ENCODE measurements around the gene SPTSSA. TPM values are rescaled to one million over a fixed set of nuclear protein-coding genes. Genes with fewer than 3 reads are reported as not detected.

The SPTSSA gene
- total RNA-seq, 1 donor from 2014 or later, result 10.4 TPM

GRCh38 chr14:34465069-34465859 lies 3.2 kb upstream of the SPTSSA start:
- no peak overlapping the region for H3K4me3 Mint-ChIP-seq
- TF ChIP-seq CTCF (IDR thresholded peaks at IDR 0.05; ENCODE audit: unreplicated experiment), result no peak
- H3K27me3 Mint-ChIP-seq (ENCODE audit: low read depth), result peaks cover 3% of the 10 kb centered on the region
- DNase-seq (ENCODE audit: low spot score in 2 of 2, unreplicated experiment in 2 of 2), result no peak
- H3K36me3 Mint-ChIP-seq, result no peaks in the 10 kb centered on the region
- no peak overlapping the region for H3K27ac Mint-ChIP-seq
- H3K9me3 Mint-ChIP-seq, result no peaks in the 10 kb centered on the region
- H3K4me1 Mint-ChIP-seq, result peaks cover 14% of the 10 kb centered on the region

DNA sequence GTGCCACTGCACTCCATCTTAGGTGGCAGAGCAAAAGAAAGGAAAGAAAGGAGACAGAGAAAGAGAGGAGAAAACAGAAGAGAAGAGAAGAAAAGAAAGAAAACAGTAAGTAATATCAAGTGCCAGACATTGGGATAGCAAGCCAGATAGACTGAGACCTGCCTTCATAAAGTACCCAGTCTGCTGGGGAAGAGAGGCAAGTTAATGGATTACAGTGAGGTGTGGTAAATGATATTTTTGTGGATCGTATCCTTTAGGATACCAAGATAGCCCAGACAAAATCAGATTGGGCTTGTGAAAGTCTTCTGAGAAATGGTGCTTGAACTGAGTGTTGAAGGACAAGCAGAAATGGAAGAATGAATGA lies 1.5 kb upstream of the SPTSSA start:
- DNase-seq (ENCODE audit: low spot score in 2 of 2, unreplicated experiment in 2 of 2), result no peak
- Mint-ChIP-seq H3K27me3 (ENCODE audit: low read depth) (peaks cover 3% of the 10 kb centered on the region), H3K4me1 (peaks cover 18% of the 10 kb centered on the region), H3K4me3 (no peak overlapping the region), H3K27ac (no peak overlapping the region), H3K9me3 (no peaks in the 10 kb centered on the region), H3K36me3 (no peaks in the 10 kb centered on the region)
- TF ChIP-seq CTCF (IDR thresholded peaks at IDR 0.05; ENCODE audit: unreplicated experiment), result no peak

DNA sequence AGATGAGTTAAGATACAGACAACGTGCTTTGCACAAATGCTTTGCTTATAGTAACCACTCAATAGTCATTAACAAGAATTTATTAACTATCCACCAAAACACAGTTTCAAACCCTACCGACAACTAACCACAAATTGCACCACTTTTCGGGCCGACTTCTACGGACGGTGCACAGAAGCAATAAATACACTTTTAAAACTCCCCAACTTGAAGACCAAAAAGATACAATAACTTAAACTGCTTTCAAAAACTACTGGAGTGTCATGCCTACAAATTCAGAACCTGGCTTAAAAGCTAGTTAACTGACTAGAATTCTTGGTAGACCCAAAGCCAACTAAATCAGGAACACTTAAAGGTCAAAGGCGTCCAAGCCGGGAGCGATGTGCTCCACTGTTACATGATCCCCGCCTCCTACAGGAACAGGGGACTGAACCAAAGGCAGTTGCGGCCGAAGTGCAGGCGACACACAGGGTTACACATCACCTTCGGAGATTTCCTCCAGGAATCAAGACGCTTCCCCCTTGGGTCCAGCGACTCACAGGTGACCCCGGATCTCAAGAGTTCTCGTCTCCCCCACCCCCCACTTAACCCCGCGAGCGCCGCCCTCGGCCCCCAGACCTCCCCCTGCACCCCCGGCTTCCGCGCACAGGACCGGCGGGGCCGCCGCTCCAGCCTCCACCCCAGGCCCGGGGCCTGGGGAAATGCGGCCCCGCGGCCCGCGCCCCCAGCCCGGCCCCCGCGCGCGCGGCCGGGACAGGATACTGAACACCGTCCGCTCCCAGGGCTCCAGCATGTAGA lies 507 bp downstream of the SPTSSA start:
- no peaks in the 10 kb centered on the region for H3K9me3 Mint-ChIP-seq
- TF ChIP-seq CTCF (IDR thresholded peaks at IDR 0.05; ENCODE audit: unreplicated experiment), result no peak
- DNase-seq (ENCODE audit: low spot score in 2 of 2, unreplicated experiment in 2 of 2), result peak in 1 of 2 experiments; percentile 51
- H3K4me1 Mint-ChIP-seq, result peaks cover 18% of the 10 kb centered on the region
- H3K27ac Mint-ChIP-seq, result peak overlapping the region; percentile 90
- H3K27me3 Mint-ChIP-seq (ENCODE audit: low read depth), result no peaks in the 10 kb centered on the region
- H3K4me3 Mint-ChIP-seq, result peak overlapping the region; percentile 78
- peaks cover 3% of the 10 kb centered on the region for H3K36me3 Mint-ChIP-seq

GRCh38 chr14:34460841-34461240 lies 1.2 kb downstream of the SPTSSA start:
- H3K4me1 Mint-ChIP-seq, result peaks cover 18% of the 10 kb centered on the region
- H3K27me3 Mint-ChIP-seq (ENCODE audit: low read depth), result no peaks in the 10 kb centered on the region
- H3K4me3 Mint-ChIP-seq, result peak overlapping the region; percentile 73
- DNase-seq (ENCODE audit: low spot score in 2 of 2, unreplicated experiment in 2 of 2), result no peak
- H3K9me3 Mint-ChIP-seq, result no peaks in the 10 kb centered on the region
- no peak for TF ChIP-seq CTCF (IDR thresholded peaks at IDR 0.05; ENCODE audit: unreplicated experiment)
- peaks cover 3% of the 10 kb centered on the region for H3K36me3 Mint-ChIP-seq
- peak overlapping the region; percentile 90 for H3K27ac Mint-ChIP-seq

DNA sequence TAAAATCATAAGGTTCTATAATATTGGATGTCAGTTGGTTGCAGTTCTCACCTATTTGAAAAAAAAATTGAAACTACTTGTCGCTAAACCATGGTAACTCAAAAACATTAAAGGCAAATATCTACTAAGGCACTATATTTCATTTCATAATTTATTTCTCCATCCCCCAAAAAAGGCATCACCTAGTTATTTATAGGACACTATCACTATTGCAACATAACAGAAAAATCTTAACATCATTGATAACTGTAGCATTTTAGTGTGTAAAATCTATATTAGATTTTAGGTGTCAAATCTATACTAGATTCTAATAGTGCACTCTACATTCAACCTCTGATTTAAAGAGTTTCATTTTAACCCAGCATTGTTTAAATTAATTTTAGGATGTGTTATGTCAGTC lies 1.7 kb downstream of the SPTSSA start:
- Mint-ChIP-seq H3K9me3 (no peaks in the 10 kb centered on the region), H3K36me3 (peaks cover 3% of the 10 kb centered on the region), H3K4me3 (peak overlapping the region; percentile 73), H3K27me3 (ENCODE audit: low read depth) (no peaks in the 10 kb centered on the region), H3K27ac (peak overlapping the region; percentile 30), H3K4me1 (peaks cover 18% of the 10 kb centered on the region)
- no peak for DNase-seq (ENCODE audit: low spot score in 2 of 2, unreplicated experiment in 2 of 2)
- TF ChIP-seq CTCF (IDR thresholded peaks at IDR 0.05; ENCODE audit: unreplicated experiment), result no peak
